HUES64 (cell line): Measurements from ENCODE around the gene SLC6A13.
"Not testable (repeated sequence)": the region's sequence is repeated elsewhere in the genome, so short reads cannot be mapped to it uniquely, and the experiment has no call there.

Experiments
- H3K27ac ChIP-seq: 2 replicates; pipeline ENCODE4 v1.7.0; 2013; ENCODE audit warnings: low read depth, low read length, inconsistent platforms
- H3K27me3 ChIP-seq: 2 replicates; pipeline ENCODE4 v1.6.1; 2013; ENCODE audit warnings: mild to moderate bottlenecking, low read length; ENCODE audit not compliant: insufficient read depth
- H3K36me3 ChIP-seq: 2 replicates; pipeline ENCODE4 v1.6.1; 2013; ENCODE audit warnings: mild to moderate bottlenecking, low read length; ENCODE audit not compliant: insufficient read depth
- H3K4me1 ChIP-seq: 2 replicates; pipeline ENCODE4 v1.6.1; 2013; ENCODE audit warnings: mild to moderate bottlenecking, low read length, moderate library complexity; ENCODE audit not compliant: insufficient read depth
- H3K4me3 ChIP-seq: 2 replicates; pipeline ENCODE4 v1.5.1; 2013; ENCODE audit warnings: mild to moderate bottlenecking, low read length, moderate library complexity
- H3K9ac ChIP-seq: 2 replicates; pipeline ENCODE4 v1.6.1; 2013; ENCODE audit warnings: mild to moderate bottlenecking, low read depth, low read length
- H3K9me3 ChIP-seq: 2 replicates; pipeline ENCODE4 v1.6.1; 2013; ENCODE audit warnings: low read depth, low read length; ENCODE audit not compliant: insufficient read depth
- WGBS: fragments of 150-250, 120-280 bp; methylation state at CpG from one replicate; pipeline ENCODE4 v1.1.7; 2013; ENCODE audit warnings: missing lambda C conversion rate; 5-methylcytosine and 5-hydroxymethylcytosine counted together

Gene SLC6A13

DNA sequence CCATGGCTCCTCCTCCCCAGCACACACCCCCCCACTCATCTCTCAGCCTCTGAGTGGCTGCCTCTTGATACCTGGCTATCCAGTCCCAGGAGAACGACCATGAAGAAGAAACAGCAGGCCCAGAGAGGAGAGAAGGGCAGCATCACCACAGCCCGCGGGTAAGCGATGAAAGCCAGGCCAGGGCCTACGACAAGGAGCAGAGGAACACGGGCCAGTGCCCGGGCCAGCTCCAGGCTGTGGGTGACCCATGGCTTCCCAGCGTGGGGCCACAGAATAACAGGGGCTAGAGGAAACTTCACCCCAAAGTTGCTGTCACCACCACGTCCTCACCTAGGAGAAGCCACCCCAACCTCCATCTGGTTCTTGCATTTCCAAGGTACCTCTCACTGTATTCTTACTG is 38.3 kb downstream of the SLC6A13 start:
- Histone ChIP-seq H3K4me1 (no peaks in the 10 kb centered on the region), H3K36me3 (no peaks in the 10 kb centered on the region), H3K9ac (no peak overlapping the region), H3K27me3 (peaks cover 3% of the 10 kb centered on the region; the same call in 1 of the 2 replicates), H3K9me3 (no peaks in the 10 kb centered on the region), H3K27ac (no peak overlapping the region), H3K4me3 (no peak overlapping the region)
- 91% methylated on average over 9 of the region's 9 CpGs for WGBS

DNA sequence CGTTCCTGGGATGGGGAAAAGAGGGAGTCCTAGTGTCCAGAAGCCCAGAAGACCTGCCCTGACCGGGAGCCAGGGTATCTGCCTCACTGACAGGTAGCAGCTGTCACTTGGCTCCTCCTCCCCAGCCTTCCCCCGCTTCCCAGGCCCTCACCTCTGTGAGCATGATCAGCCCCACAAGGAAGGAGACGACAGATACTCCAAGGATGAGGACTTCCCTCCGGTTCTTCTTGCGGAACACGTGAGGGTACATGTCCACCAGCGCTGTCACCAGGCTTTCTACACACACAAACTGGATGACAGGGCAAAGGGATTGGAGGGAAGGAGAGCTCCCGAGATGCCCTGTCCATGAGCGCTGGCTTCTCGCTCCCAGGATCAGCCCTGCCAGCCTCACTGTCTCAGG is 38.8 kb downstream of the SLC6A13 start:
- H3K9ac ChIP-seq: no peak overlapping the region
- no peak overlapping the region for H3K4me3 ChIP-seq
- H3K27me3 ChIP-seq: no peaks in the 10 kb centered on the region; the same call in 1 of the 2 replicates
- no peaks in the 10 kb centered on the region for H3K9me3 ChIP-seq
- H3K4me1 ChIP-seq: no peaks in the 10 kb centered on the region
- no peak overlapping the region for H3K27ac ChIP-seq
- no peaks in the 10 kb centered on the region for H3K36me3 ChIP-seq
- 84% methylated on average over 11 of the region's 11 CpGs for WGBS

DNA sequence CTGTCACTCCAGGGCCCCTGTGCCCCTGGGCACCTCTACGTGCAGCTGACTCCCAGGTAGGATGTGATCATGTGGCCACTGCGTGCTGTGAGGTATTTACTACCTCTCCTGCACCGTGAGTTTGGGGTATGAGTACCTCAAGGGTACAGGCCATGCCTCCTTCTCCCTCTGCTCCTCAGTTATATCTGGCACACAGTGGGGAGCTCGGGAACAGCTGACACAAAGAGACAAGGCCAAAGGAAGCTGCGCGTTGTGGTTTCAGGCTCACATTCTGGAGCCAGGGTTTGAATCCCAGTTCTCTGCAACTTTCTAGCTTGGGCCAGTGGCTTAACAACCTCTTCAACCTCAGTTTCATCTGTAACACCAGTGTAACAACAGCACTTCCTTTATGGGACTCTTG is 40.9 kb downstream of the SLC6A13 start:
- H3K36me3 ChIP-seq: no peaks in the 10 kb centered on the region
- H3K9ac ChIP-seq: no peak overlapping the region
- H3K4me1 ChIP-seq: no peaks in the 10 kb centered on the region
- no peaks in the 10 kb centered on the region; the same call in 1 of the 2 replicates for H3K27me3 ChIP-seq
- no peak overlapping the region for H3K4me3 ChIP-seq
- no peak overlapping the region for H3K27ac ChIP-seq
- 91% methylated on average over 6 of the region's 6 CpGs for WGBS
- no peaks in the 10 kb centered on the region for H3K9me3 ChIP-seq

DNA sequence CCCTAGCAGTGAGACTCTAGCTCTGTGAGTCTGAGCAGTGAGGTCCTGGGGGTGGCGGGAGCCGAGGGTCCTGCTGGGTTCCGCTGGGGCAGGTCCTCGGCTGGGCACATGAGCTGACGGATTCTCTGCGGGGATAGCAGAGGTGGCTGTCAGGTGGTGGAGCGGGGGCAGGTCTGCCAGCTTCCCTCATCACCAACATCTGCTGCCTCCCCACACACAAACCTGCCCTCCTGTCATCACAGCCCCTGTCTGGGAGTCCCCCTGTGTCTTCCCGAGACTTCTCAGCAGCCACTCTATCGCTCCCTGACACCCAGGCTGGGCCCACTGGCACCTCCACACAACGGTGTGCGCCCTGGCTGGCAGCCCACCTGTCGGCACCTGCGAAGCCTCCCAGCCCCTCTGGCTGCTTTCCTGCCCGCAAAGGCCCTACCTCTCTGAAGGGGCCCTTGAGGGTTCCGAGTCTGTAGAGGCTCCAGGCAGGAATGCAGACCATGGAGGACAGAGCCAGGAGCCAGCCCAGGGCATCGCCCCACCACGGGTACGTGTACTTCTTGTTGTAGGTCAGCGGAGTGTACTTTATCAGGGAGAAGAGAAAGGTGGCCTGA is 41.6 kb downstream of the SLC6A13 start:
- Histone ChIP-seq H3K9ac (no peak overlapping the region), H3K27me3 (no peaks in the 10 kb centered on the region; the same call in 1 of the 2 replicates)
- 90% methylated on average over 19 of the region's 19 CpGs for WGBS

DNA sequence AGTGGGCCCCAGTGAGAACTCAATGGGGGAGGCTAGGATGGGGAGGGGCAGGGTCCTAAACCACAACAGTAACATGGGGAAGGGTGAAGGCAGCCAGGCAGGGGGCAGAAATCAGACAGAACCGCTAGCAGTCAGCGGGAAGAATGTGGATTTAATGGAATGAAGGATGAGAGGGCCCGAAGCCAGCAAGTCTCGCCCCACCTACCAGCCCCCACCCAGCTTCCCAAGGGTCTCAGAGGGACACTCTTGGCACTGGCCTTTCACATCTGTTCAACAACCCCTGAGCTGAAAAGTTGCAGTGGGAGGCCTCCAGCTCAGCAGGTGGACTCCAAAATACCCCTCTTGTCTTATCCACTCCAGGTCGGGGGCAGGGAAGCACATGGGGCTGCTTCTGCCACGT is 42.1 kb downstream of the SLC6A13 start:
- Histone ChIP-seq H3K4me3 (no peak overlapping the region; the same call in 1 of the 2 replicates), H3K9ac (no peak overlapping the region), H3K27ac (no peak overlapping the region), H3K36me3 (no peaks in the 10 kb centered on the region), H3K9me3 (no peaks in the 10 kb centered on the region), H3K27me3 (peaks cover under 1% of the 10 kb centered on the region; the same call in 1 of the 2 replicates), H3K4me1 (no peaks in the 10 kb centered on the region)
- WGBS: 79% methylated on average over 6 of the region's 6 CpGs

More for the DNA sequence above, 41.6 kb downstream of the SLC6A13 start:
- Histone ChIP-seq H3K4me3 (no peak overlapping the region), H3K36me3 (no peaks in the 10 kb centered on the region), H3K9me3 (no peaks in the 10 kb centered on the region), H3K27ac (no peak overlapping the region), H3K4me1 (no peaks in the 10 kb centered on the region)

DNA sequence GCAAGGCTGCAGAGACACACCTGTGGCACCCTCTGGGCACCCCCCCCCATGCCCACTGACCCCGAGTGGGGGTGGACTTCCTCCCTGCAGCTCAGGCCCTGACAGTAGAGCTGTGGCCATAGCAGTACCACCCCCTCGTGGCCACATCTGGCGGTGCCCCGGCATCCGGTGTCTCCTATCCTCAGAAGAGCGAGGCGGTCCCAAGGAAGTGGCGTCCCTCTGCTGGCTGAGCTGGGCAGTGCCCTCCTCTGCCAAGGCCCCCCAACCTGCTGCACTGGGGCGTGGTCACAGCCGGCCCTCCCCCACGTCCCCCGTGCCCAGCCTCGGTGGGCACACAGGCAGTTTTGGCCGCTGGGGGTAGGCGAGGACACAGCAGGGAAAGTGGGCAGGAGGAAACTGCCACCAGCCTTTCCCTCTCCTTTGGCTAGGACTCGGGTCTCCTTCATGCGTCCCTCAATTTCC is 42.7 kb downstream of the SLC6A13 start:
- no peak overlapping the region for H3K27ac ChIP-seq
- no peaks in the 10 kb centered on the region for H3K4me1 ChIP-seq
- no peaks in the 10 kb centered on the region for H3K36me3 ChIP-seq
- H3K9ac ChIP-seq: no peak overlapping the region
- H3K27me3 ChIP-seq: peaks cover 6% of the 10 kb centered on the region
- H3K4me3 ChIP-seq: peak overlapping the region; percentile 36
- no peaks in the 10 kb centered on the region for H3K9me3 ChIP-seq
- 22% methylated on average over 16 of the region's 17 CpGs for WGBS

DNA sequence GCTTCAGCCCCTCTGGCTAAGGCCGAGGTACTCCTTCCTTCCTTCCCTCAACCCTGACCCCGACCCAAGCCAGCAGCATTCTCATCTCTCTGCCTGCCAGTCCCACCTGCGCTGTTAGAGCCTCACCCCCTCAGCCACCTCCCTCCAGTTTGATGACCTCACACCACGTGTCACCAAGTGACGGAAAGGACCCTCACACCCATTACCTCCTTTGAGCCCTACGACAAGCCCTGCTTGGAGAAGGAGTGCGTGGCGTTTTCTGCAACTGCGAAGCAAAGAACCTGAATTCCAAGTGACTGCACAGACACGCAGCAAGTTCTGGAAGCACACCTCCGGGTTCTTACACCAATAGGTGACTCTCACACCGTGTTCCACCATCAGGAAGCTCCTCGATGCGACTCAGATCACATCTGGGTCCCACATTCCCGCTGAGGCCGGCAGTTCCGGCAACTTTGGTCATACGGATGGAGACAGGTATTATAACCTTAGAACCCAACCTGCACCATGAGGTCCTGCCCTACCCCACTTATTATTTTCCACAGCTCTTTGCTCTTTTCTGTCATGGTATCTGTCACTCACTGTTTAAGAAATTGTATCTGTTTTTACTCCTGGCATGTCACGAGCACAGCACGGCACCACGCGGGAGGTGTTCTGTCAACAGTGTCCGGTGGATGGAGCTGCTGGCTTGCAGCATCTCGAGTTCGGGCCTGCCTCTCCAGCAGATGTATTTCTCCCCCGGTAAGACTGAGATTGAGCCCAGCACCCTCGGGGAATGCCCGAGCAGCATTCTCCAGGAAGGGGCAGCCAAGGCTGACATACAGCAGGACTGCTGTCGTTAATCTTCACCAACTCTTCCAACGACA is 43.7 kb downstream of the SLC6A13 start:
- H3K9ac ChIP-seq: no peak overlapping the region
- no peaks in the 10 kb centered on the region for H3K36me3 ChIP-seq
- peaks cover 5% of the 10 kb centered on the region; the same call in 1 of the 2 replicates for H3K4me1 ChIP-seq
- no peak overlapping the region for H3K4me3 ChIP-seq
- peaks cover 15% of the 10 kb centered on the region for H3K27me3 ChIP-seq
- H3K27ac ChIP-seq: no peak overlapping the region
- WGBS: 87% methylated on average over 30 of the region's 30 CpGs
- no peaks in the 10 kb centered on the region for H3K9me3 ChIP-seq

DNA sequence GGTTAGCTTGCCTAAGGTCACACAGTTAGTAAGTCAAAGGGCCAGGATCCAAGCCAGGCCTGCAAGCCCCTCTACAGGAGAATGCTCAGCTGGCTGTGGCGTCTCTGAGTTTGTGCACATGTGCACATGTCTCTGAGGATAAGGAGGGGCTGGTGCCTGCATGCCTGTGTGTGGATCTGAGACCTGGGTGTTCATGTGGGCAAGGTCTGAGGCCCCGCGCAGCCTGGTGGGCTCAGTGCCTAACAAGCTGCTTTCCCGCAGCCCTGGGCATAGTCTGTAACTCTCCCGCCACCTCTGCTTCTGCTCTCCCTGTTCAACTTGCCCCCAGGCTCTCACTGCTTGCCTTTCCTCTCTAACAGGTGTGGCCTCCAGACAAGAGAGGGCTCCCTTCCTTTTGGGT is 44.4 kb downstream of the SLC6A13 start:
- H3K27ac ChIP-seq: no peak overlapping the region
- WGBS: 88% methylated on average over 5 of the region's 5 CpGs
- no peak overlapping the region for H3K4me3 ChIP-seq
- H3K9me3 ChIP-seq: no peaks in the 10 kb centered on the region
- peaks cover 10% of the 10 kb centered on the region; the same call in 1 of the 2 replicates for H3K4me1 ChIP-seq
- no peaks in the 10 kb centered on the region for H3K36me3 ChIP-seq
- peaks cover 22% of the 10 kb centered on the region for H3K27me3 ChIP-seq
- no peak overlapping the region for H3K9ac ChIP-seq

DNA sequence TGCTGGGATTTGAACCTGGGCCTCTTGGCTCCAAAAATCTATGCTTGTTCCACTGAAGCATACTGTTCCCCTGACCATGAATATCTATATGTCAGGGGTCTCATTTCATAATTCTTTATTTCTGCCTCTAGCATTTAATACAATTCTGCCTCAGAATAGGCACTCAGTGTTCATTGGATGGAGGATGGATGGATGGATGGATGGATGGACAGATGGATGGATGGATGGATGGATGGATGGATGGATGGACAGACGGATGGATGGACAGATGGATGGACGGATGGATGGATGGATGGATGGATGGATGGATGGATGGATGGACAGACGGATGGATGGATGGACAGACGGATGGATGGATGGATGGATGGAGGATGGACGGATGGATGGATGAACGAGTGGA is 45.6 kb downstream of the SLC6A13 start:
- WGBS: 80% methylated on average over 6 of the region's 6 CpGs
- H3K27me3 ChIP-seq: peaks cover 34% of the 10 kb centered on the region
- H3K27ac ChIP-seq, H3K4me3 ChIP-seq, H3K36me3 ChIP-seq, H3K9ac ChIP-seq, H3K9me3 ChIP-seq: not testable (repeated sequence)
- H3K4me1 ChIP-seq: peaks cover 10% of the 10 kb centered on the region; the same call in 1 of the 2 replicates

DNA sequence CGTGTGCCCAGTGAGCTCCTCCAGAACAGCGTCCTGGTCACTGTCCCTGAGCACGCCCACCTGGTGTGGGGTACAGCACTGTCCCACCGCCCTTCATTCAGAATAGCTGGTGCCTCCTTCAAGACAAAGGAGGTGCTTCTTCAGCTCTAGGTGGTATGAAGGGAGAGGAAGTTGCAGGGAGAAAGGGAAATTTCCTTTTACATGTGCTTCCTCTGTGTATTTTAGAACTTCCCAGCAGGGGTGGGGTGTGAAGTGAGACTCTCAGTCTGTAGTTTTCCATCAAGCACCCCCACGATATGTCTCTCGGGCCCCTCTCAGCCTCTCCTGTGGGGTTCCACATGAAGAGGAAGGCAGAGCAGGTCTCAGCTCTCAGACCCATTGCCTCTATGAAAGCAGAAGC is 47.5 kb downstream of the SLC6A13 start:
- no peaks in the 10 kb centered on the region for H3K36me3 ChIP-seq
- WGBS: 92% methylated on average over 6 of the region's 6 CpGs

DNA sequence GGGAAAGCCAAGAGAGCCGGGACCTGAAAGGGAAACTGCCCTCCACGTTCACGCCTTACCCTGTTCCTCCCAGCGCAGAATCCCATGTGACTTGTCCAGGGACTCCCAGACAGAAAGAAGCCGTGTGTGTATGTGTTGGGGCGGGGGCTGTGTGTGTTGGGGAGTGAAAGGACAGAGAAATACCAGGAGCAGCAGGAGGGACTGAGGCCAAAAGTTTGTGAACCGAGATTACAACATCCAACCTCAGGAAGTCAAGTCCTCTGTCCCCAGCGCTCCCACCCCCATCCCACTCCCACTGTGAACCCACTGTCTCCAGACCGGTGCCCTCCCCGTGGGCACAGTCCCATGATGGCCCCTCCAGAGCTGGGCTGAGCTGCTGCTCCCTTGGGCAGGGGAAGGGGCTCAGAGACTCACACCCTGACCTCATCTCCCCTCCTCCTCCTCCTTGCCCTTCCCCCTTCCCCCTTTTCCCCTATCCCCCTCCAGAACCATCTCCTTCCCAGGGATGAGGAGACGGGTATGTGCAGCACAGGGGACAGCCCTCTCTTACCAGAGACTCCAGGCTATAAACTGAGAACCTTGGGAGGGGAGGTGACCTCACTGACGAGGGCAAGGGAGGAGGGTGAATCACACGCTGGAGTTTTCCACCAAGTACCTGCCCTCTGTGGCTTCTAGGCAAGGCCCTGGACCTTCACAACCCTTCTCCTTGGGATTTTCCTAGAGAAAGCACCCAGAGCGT is 48.5 kb downstream of the SLC6A13 start, which contains the start of gene SLC6A12:
Gene SLC6A12 (minus strand): TSS at position 155 of the 739 bp plus-strand sequence. CDS start 4,171 bp downstream, outside the sequence.
- 25% methylated on average over 13 of the region's 14 CpGs for WGBS
- Histone ChIP-seq H3K4me3 (peak within 1 kb of the TSS; percentile 11; the same call in 1 of the 2 replicates), H3K27ac (no peak within 1 kb of the TSS), H3K9ac (no peak within 1 kb of the TSS), H3K27me3 (peaks cover 63% of the 10 kb centered on the region), H3K4me1 (peaks cover 10% of the 10 kb centered on the region; the same call in 1 of the 2 replicates), H3K9me3 (no peaks in the 10 kb centered on the region), H3K36me3 (no peaks in the 10 kb centered on the region)

More for the DNA sequence above, 47.5 kb downstream of the SLC6A13 start:
- Histone ChIP-seq H3K9ac (no peak overlapping the region), H3K4me1 (peaks cover 10% of the 10 kb centered on the region; the same call in 1 of the 2 replicates), H3K27ac (no peak overlapping the region), H3K27me3 (peaks cover 53% of the 10 kb centered on the region), H3K4me3 (no peak overlapping the region), H3K9me3 (no peaks in the 10 kb centered on the region)
